Activated T-cell treated with anti-CD3 and anti-CD28 coated beads, Interleukin-2, amount 50 U/mL, for 72 hours (primary cell): ENCODE measurements around the gene HLA-DMB. TPM values are rescaled to one million over a fixed set of nuclear protein-coding genes. Genes with fewer than 3 reads are reported as not detected.

ENCODE experiments used
- ATAC-seq, 2 donors: fragments of 150-1000 bp; cut with Tn5 transposase; replicated peaks in 1 of 2; 2 replicates each; pipeline ENCODE4 v1.10.0; 2021; ENCODE audit warnings: moderate library complexity in 2 of 2, mild to moderate bottlenecking in 1 of 2
- DNase-seq, 2 donors: peaks; one replicate each; pipeline ENCODE4 v3.0.0; 2021 to 2022; ENCODE audit warnings: mixed read lengths in 1 of 2
- H3K27ac Mint-ChIP-seq: one replicate; pipeline ENCODE4 v1.8.0; 2022; ENCODE audit warnings: mild to moderate bottlenecking, moderate library complexity, mixed read lengths
- H3K27me3 Mint-ChIP-seq: one replicate; pipeline ENCODE4 v1.8.0; 2022; ENCODE audit warnings: low read depth, mixed read lengths
- H3K36me3 Mint-ChIP-seq, 2 donors: one replicate each; pipeline ENCODE4 v1.8.0; 2022; ENCODE audit warnings: mixed read lengths in 2 of 2, mild to moderate bottlenecking in 1 of 2; ENCODE audit not compliant: insufficient read depth in 2 of 2
- H3K4me1 Mint-ChIP-seq: one replicate; pipeline ENCODE4 v1.8.0; 2022; ENCODE audit warnings: low read depth, mixed read lengths
- H3K4me3 Mint-ChIP-seq, 2 donors: one replicate each; pipeline ENCODE4 v1.8.0; 2022; ENCODE audit warnings: mild to moderate bottlenecking in 2 of 2, mixed read lengths in 2 of 2, moderate library complexity in 2 of 2
- H3K9me3 Mint-ChIP-seq, 2 donors: one replicate each; pipeline ENCODE4 v1.8.0; 2022; ENCODE audit warnings: mixed read lengths in 2 of 2
- total RNA-seq, 2 donors: library from RNA; stranded (reverse); gene quantifications; one replicate each; pipeline ENCODE4 v1.2.3, GENCODE V29; 2022

The HLA-DMB gene
- total RNA-seq, 2 donors from 2014 or later = 3.4 to 3.6 TPM

DNA sequence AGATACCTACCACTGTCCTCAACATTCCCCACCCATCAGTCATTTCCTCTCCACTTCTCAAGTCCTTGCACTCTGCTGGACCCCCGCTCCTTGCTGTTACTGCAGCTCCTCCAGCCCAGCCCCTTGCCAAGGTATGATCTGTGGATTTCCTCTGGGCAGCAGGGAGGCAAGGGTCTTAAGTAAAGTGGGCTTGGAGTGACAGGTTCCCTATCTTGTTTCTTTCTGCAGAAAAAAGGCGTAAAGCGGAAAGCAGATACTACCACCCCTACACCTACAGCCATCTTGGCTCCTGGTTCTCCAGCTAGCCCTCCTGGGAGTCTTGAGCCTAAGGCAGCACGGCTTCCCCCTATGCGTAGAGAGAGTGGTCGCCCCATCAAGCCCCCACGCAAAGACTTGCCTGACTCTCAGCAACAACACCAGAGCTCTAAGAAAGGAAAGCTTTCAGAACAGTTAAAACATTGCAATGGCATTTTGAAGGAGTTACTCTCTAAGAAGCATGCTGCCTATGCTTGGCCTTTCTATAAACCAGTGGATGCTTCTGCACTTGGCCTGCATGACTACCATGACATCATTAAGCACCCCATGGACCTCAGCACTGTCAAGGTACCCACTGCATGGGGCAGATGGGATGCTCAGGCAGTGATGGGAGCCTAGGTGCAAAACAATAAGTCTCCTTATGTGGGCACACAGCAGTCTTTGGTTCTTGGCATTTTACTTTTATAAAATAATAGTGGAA lies 35.7 kb upstream of the HLA-DMB start:
- Mint-ChIP-seq H3K27me3 (no peaks in the 10 kb centered on the region), H3K4me3 (peak overlapping the region; percentile 86 to 97), H3K9me3 (no peaks in the 10 kb centered on the region), H3K4me1 (peaks cover 60% of the 10 kb centered on the region), H3K27ac (peak overlapping the region; percentile 99), H3K36me3 (peaks cover 56 to 86% of the 10 kb centered on the region in 2 donors)
- no peak for ATAC-seq
- DNase-seq = no peak

DNA sequence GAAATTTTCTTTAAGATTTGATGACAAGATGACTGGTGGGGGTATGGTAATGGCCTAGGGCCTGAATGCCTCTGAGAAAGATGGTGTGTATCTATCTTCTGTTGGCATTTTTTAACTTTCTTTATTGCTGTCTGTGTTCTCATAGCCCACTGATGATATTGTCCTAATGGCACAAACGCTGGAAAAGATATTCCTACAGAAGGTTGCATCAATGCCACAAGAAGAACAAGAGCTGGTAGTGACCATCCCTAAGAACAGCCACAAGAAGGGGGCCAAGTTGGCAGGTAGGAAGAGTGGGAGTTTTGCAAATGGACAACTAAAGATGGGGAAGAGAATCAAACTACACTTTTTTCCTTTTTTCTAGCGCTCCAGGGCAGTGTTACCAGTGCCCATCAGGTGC lies 35.1 kb upstream of the HLA-DMB start:
- no peaks in the 10 kb centered on the region for H3K27me3 Mint-ChIP-seq
- DNase-seq (no peak), ATAC-seq (no peak)
- H3K4me3 Mint-ChIP-seq = peak overlapping the region; percentile 86 to 97
- H3K27ac Mint-ChIP-seq = peak overlapping the region; percentile 99
- peaks cover 58% of the 10 kb centered on the region for H3K4me1 Mint-ChIP-seq
- H3K9me3 Mint-ChIP-seq = no peaks in the 10 kb centered on the region
- peaks cover 61 to 90% of the 10 kb centered on the region in 2 donors for H3K36me3 Mint-ChIP-seq

DNA sequence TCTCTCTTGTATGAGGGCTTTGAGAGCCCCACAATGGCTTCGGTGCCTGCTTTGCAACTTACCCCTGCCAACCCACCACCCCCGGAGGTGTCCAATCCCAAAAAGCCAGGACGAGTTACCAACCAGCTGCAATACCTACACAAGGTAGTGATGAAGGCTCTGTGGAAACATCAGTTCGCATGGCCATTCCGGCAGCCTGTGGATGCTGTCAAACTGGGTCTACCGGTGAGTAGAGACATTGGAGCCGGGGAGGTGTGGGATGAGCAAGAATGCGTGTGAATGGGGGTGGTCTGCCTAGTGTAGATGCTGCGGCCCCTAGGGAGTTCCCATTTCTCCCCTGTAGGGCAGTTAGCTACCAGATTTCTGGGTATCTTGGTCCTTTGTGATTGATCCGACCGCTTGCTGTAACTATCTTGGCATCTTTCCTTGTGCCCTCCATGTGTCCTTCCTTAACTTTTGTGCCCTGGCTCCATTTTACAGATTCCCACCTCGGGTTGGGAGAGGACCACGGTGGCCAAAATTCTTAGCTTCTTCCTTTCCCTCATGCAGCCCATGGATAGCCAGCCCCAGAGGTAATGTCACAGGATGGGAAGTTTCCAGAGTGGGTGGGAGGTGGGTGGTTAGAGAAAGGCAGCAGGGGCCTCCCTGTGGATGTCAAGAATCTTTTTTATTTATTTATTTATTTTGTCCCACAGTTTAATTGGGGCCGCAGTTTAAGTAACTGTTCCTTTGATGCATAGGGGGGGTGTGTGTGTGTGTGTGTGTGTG lies 33.9 kb upstream of the HLA-DMB start:
- Mint-ChIP-seq H3K9me3 (no peaks in the 10 kb centered on the region), H3K27me3 (no peaks in the 10 kb centered on the region), H3K4me1 (peaks cover 48% of the 10 kb centered on the region), H3K4me3 (peak overlapping the region; percentile 86 to 97), H3K36me3 (peaks cover 59 to 86% of the 10 kb centered on the region in 2 donors), H3K27ac (peak overlapping the region; percentile 99)
- ATAC-seq (no peak), DNase-seq (no peak)

DNA sequence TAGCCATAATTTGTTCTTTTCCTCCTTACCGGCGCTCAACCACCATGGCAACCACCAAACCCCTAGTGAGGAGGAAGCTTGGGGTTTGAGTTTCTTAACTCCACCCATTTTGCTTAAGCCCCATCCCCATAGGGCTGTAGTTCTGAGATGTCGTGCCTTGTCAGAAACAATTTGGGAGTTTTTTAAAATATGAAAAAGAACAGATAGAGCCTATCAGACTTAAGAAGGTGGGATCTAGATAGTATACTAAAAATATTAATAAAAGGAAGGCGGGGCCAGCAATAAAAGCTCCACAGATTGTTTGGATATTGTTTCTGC lies 33.1 kb upstream of the HLA-DMB start:
- Mint-ChIP-seq H3K36me3 (peaks cover 58 to 81% of the 10 kb centered on the region in 2 donors), H3K27ac (peak overlapping the region; percentile 99), H3K4me3 (peak overlapping the region; percentile 86 to 97), H3K4me1 (peaks cover 44% of the 10 kb centered on the region), H3K9me3 (no peaks in the 10 kb centered on the region), H3K27me3 (no peaks in the 10 kb centered on the region)
- ATAC-seq (no peak), DNase-seq (peak in 1 of 2 donors; percentile 42)

DNA sequence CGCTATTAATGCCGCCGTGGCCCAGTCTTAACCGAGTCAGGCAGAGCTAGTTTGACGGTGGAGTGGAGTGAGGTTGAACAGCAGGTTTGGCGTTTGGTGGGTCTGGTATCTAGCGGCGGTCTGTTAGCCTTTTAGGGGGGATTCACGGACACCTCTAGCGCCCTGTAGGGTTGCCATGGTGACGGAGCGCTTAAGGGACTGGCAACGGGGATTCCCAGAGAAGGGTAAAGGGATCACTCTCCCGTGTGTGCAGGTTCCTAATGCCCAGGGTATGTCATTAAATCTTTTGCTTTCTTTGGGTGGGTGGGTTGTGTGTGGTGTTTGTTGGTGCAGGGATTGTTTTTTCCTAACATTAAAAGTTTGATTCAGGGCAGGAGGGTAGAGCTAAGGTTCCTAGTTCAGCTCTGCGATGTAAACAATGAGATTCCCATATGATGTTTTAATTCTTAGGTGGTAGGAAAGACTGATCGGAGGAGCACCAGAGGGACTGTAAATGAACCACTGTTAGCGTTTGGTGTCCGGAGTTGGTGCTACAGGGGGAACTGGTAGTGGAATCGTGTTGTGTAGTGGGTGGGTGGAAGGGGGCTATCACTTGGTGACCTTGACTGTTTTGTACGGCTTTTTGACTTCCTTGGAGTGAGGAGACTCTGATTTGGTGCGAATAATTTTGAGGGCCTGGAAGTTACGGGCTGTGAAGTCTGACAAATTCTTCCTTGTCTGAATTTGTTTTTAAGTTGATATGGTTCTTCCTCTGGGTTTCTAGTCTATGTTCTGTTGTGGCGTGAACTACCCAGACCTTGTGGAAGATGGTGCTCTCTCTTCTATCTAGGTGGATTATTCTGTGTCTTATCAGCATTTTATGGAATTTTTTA lies 32.6 kb upstream of the HLA-DMB start:
- Mint-ChIP-seq H3K27me3 (no peaks in the 10 kb centered on the region), H3K36me3 (peaks cover 57 to 75% of the 10 kb centered on the region in 2 donors), H3K4me1 (peaks cover 39% of the 10 kb centered on the region), H3K4me3 (peak overlapping the region; percentile 86 to 97), H3K9me3 (no peaks in the 10 kb centered on the region), H3K27ac (peak overlapping the region; percentile 99)
- DNase-seq (peak; percentile 72), ATAC-seq (peak in 1 of 2 donors; percentile 0)

DNA sequence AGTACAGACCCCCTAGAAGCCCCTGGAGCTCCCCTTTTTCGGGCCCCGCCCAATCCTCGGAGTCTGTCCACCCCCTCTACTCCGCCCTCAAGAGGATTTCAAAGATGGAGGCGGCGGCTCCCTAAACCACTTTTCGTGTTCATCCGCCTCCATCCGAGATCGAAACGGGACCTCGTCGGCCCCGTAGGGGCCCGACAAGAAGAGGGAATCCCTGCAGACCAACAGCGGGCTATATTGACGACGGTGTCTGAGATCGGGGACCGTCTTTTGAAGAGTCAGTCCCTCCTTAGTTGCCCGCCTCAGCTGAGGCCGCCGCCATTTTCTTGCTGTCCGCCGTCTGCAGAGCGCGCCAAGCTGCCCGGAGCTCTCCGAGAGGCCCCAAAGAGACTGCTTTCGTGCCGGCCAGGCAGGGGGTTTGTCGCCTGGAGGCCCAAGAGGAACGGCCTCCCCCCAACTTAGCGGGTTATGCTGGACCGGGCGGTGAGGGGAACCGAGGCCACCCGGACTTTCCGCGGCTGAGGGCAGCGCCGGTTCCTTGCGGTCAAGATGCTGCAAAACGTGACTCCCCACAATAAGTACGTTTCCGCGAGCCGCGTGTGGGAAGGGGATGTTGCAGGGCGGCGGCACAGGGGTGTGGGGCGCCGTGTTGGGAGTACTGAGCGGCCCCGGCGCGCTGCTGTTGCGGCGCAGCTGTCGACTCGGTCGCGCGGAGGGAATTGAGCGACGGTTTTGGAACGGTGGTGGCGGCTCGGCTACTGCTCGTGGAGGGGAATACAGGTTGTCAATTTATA lies 31.7 kb upstream of the HLA-DMB start:
- H3K36me3 Mint-ChIP-seq = peaks cover 54 to 70% of the 10 kb centered on the region in 2 donors
- no peaks in the 10 kb centered on the region for H3K27me3 Mint-ChIP-seq
- H3K4me3 Mint-ChIP-seq = peak overlapping the region; percentile 86 to 97
- DNase-seq (peak; percentile 66 to 73), ATAC-seq (peak; percentile 1)
- H3K4me1 Mint-ChIP-seq = peaks cover 32% of the 10 kb centered on the region
- no peaks in the 10 kb centered on the region for H3K9me3 Mint-ChIP-seq
- peak overlapping the region; percentile 99 for H3K27ac Mint-ChIP-seq

GRCh38 chr6:32971581-32972352 lies 30.9 kb upstream of the HLA-DMB start:
- Mint-ChIP-seq H3K27ac (peak overlapping the region; percentile 99), H3K4me3 (peak overlapping the region; percentile 86 to 97), H3K9me3 (no peaks in the 10 kb centered on the region), H3K4me1 (peaks cover 32% of the 10 kb centered on the region), H3K27me3 (no peaks in the 10 kb centered on the region), H3K36me3 (peaks cover 49 to 65% of the 10 kb centered on the region in 2 donors)
- ATAC-seq (peak; percentile 49 to 50), DNase-seq (peak; percentile 99 to 100)

DNA sequence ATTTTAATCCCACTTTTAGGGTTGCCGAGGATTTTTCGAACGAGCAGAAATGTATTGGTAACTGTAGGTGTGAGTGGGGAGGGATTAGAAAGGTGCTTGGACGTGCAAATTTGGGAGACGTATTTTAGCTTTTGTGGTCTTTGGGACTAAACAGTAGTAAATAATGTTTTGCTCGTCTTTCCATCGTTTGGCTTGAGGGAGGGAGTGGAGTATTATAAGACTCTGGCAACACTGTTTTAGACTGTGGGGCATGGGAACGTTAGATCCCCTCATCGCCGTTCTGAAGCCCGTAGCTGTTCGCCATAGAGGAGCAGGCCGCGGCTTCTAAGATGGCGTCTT lies 30.4 kb upstream of the HLA-DMB start:
- no peak for ATAC-seq
- H3K27ac Mint-ChIP-seq = peak overlapping the region; percentile 99
- DNase-seq = no peak
- no peaks in the 10 kb centered on the region for H3K9me3 Mint-ChIP-seq
- H3K36me3 Mint-ChIP-seq = peaks cover 43 to 59% of the 10 kb centered on the region in 2 donors
- peaks cover 32% of the 10 kb centered on the region for H3K4me1 Mint-ChIP-seq
- peak overlapping the region; percentile 86 to 97 for H3K4me3 Mint-ChIP-seq
- H3K27me3 Mint-ChIP-seq = no peaks in the 10 kb centered on the region

- Mint-ChIP-seq H3K4me1 (peaks cover 32% of the 10 kb centered on the region), H3K27ac (peak overlapping the region; percentile 99), H3K9me3 (no peaks in the 10 kb centered on the region), H3K27me3 (no peaks in the 10 kb centered on the region), H3K36me3 (peaks cover 38 to 53% of the 10 kb centered on the region in 2 donors), H3K4me3 (peak overlapping the region; percentile 86 to 97)
- ATAC-seq (peak; percentile 21 to 44), DNase-seq (peak; percentile 88 to 91)
Measured at GRCh38 chr6:32970413-32971241, 29.8 kb upstream of the HLA-DMB start.

GRCh38 chr6:32969685-32970412 lies 29.0 kb upstream of the HLA-DMB start:
- Mint-ChIP-seq H3K9me3 (no peaks in the 10 kb centered on the region), H3K27ac (peak overlapping the region; percentile 98), H3K36me3 (peaks cover 31 to 46% of the 10 kb centered on the region in 2 donors), H3K4me1 (peaks cover 32% of the 10 kb centered on the region), H3K4me3 (peak overlapping the region; percentile 86 to 97), H3K27me3 (no peaks in the 10 kb centered on the region)
- ATAC-seq (peak in 1 of 2 donors; percentile 0), DNase-seq (peak; percentile 81 to 85)
